A549 (cell line): ENCODE measurements around the gene ADARB1. TPM values are rescaled to one million over a fixed set of nuclear protein-coding genes. Genes with fewer than 3 reads are reported as not detected.

Experiments used
- ATAC-seq, 2 experiments: fragments of 200-7000 bp in 1 of 2; fragments of >200 bp in 1 of 2; cut with Nextera tagmentation in 1 of 2; cut with Tn5 transposase in 1 of 2; 3 replicates each; pipeline versions ENCODE4 v1.8.0 to v1.9.1; 2018 to 2020; ENCODE audit warnings: mild to moderate bottlenecking in 1 of 2, moderate library complexity in 1 of 2
- CTCF ChIA-PET: fragments of 300-600 bp; sonication (Branson Sonifier 250); formaldehyde crosslinking; extraction: SDS; loops from one replicate; lab custom pipeline; 2021; ENCODE audit warnings: antibody characterized with exemption, inconsistent platforms; lab: Yijun Ruan, JAX
- POLR2A ChIA-PET: fragments of 350-600 bp; formaldehyde crosslinking; extraction: SDS; loops from one replicate; lab custom pipeline; 2021; ENCODE audit warnings: antibody characterized with exemption, inconsistent platforms; lab: Yijun Ruan, JAX
- DNase-seq, 2 experiments: peaks; one replicate each; pipeline versions ENCODE4 v3.0.0 to v3.0.0-alpha.2; 2011 to 2016; ENCODE audit warnings: low read depth in 1 of 2, low spot score in 1 of 2
- FAIRE-seq: peaks from 2 replicates; lab custom pipeline; 2011; peaks lifted over from hg19 to GRCh38; lab: Jason Lieb, UNC
- H3K27ac ChIP-seq, 2 experiments: fragments of >200 bp; sonication (Bioruptor Twin); formaldehyde crosslinking; 3 replicates each; pipeline ENCODE4 v1.5.1; 2016 to 2017
- H3K4me1 ChIP-seq: fragments of >200 bp; sonication (Bioruptor Twin); formaldehyde crosslinking; 3 replicates; pipeline ENCODE4 v1.6.1; 2016
- H3K4me2 ChIP-seq: fragments of >200 bp; sonication (Bioruptor Twin); formaldehyde crosslinking; 3 replicates; pipeline ENCODE4 v1.6.1; 2016
- H3K4me3 ChIP-seq: fragments of >200 bp; sonication (Bioruptor Twin); formaldehyde crosslinking; 3 replicates; pipeline ENCODE4 v1.5.1; 2016
- H3K9me3 ChIP-seq: fragments of >200 bp; sonication (Bioruptor Twin); formaldehyde crosslinking; 3 replicates; pipeline ENCODE4 v1.6.1; 2016
- CBX2 ChIP-seq: fragments of 200-600 bp; sonication (generic); IDR thresholded peaks from 2 replicates; pipeline ENCODE4 v1.6.1; 2016; ENCODE audit warnings: low read depth, mild to moderate bottlenecking, borderline replicate concordance
- CHD2 ChIP-seq: fragments of 150-350 bp; IDR thresholded peaks from 2 replicates; pipeline ENCODE4 v1.6.1; 2014; ENCODE audit warnings: low read length; ENCODE audit not compliant: partially characterized antibody
- CTCF ChIP-seq: fragments of >200 bp; sonication (Bioruptor Twin); formaldehyde crosslinking; IDR thresholded peaks from 3 replicates; pipeline ENCODE4 v1.5.1; 2016
- EHMT2 ChIP-seq: fragments of 200-600 bp; sonication (generic); IDR thresholded peaks from 2 replicates; pipeline ENCODE4 v1.6.1; 2016; ENCODE audit warnings: antibody characterized with exemption, low read depth, mild to moderate bottlenecking, moderate library complexity
- ESRRA ChIP-seq: fragments of 150-350 bp; IDR thresholded peaks from 2 replicates; pipeline ENCODE4 v1.6.1; 2014; ENCODE audit warnings: mild to moderate bottlenecking, low read length, borderline replicate concordance
- GATA3 ChIP-seq: IDR thresholded peaks from 2 replicates; pipeline ENCODE4 v1.6.1; 2012; ENCODE audit warnings: borderline replicate concordance
- HDAC2 ChIP-seq: fragments of 200-600 bp; sonication (generic); IDR thresholded peaks from 2 replicates; pipeline ENCODE4 v1.6.1; 2016
- JUNB ChIP-seq: fragments of >200 bp; sonication (Bioruptor Twin); formaldehyde crosslinking; IDR thresholded peaks from 2 replicates; pipeline ENCODE4 v1.6.1; 2016
- NPAS2 ChIP-seq: fragments of 250-450 bp; sonication (Bioruptor Pico); IDR thresholded peaks from 2 replicates; pipeline ENCODE4 v1.8.0; 2022; ENCODE audit warnings: mild to moderate bottlenecking, moderate library complexity, borderline replicate concordance
- NR3C1 ChIP-seq: fragments of >200 bp; sonication (Bioruptor Twin); formaldehyde crosslinking; IDR thresholded peaks from 3 replicates; pipeline ENCODE4 v1.6.1; 2017
- POLR2AphosphoS2 ChIP-seq: conservative IDR thresholded peaks from 2 replicates; pipeline ENCODE4 v1.6.1; 2012; ENCODE audit warnings: low read length, improper control_type of control experiment, inconsistent platforms
- RARB ChIP-seq: fragments of 250-450 bp; sonication (Bioruptor Pico); IDR thresholded peaks from 2 replicates; pipeline ENCODE4 v1.8.0; 2021; ENCODE audit warnings: mild to moderate bottlenecking, moderate library complexity
- REST ChIP-seq: fragments of 200-600 bp; sonication (generic); IDR thresholded peaks from 2 replicates; pipeline ENCODE4 v1.6.1; 2016; ENCODE audit warnings: antibody characterized with exemption, mild to moderate bottlenecking, moderate library complexity
- RNF2 ChIP-seq: fragments of 200-600 bp; sonication (generic); IDR thresholded peaks from 2 replicates; pipeline ENCODE4 v1.6.1; 2016; ENCODE audit warnings: low read depth, mild to moderate bottlenecking, antibody characterized with exemption, moderate library complexity, borderline replicate concordance
- SMC3 ChIP-seq: fragments of >200 bp; sonication (Bioruptor Twin); formaldehyde crosslinking; IDR thresholded peaks from 3 replicates; pipeline ENCODE4 v1.6.1; 2018; ENCODE audit warnings: inconsistent platforms
- WGBS: methylation state at CpG from one replicate; pipeline ENCODE4 v1.1.6; 2017; ENCODE audit errors: missing lambda C conversion rate; 5-methylcytosine and 5-hydroxymethylcytosine counted together
- polyA plus RNA-seq, 4 experiments: library from polyadenylated mRNA; depleted of rRNA in 3 of 4; stranded (reverse); fragments of >200 nt; fragmentation: RNase III in 1 of 4; extraction: RNeasy Plus Mini Kit Qiagen cat#74134 plus additional on column Dnase treatment in 1 of 4; gene quantifications; 2 replicates in 3 of 4; 3 replicates in 1 of 4; pipeline ENCODE4 v1.2.3, GENCODE V29; 2011 to 2017
- TF ChIP-seq, protein P1 (sequence below): fragments of 150-350 bp; IDR thresholded peaks from 2 replicates; pipeline ENCODE4 v1.6.1; 2014; ENCODE audit warnings: low read depth, mild to moderate bottlenecking, low read length
- TF ChIP-seq, protein P2 (sequence below): fragments of 250-450 bp; sonication (Bioruptor Pico); IDR thresholded peaks from 2 replicates; pipeline ENCODE4 v1.5.0; 2020; ENCODE audit warnings: low read depth, mild to moderate bottlenecking, moderate library complexity
- TF ChIP-seq, protein P3 (sequence below): fragments of >200 bp; sonication (Bioruptor Twin); formaldehyde crosslinking; IDR thresholded peaks from 3 replicates; pipeline ENCODE4 v1.6.1; 2016
- TF ChIP-seq, protein P4 (sequence below): fragments of 450-650 bp; IDR thresholded peaks from 2 replicates; pipeline ENCODE4 v1.6.1; 2014; ENCODE audit warnings: antibody characterized with exemption

Gene ADARB1
- polyA plus RNA-seq, 2 of the 4 experiments (the other 2 are of a cell fraction): 3.2 to 5.7 TPM

- TF ChIP-seq, protein P1, sequence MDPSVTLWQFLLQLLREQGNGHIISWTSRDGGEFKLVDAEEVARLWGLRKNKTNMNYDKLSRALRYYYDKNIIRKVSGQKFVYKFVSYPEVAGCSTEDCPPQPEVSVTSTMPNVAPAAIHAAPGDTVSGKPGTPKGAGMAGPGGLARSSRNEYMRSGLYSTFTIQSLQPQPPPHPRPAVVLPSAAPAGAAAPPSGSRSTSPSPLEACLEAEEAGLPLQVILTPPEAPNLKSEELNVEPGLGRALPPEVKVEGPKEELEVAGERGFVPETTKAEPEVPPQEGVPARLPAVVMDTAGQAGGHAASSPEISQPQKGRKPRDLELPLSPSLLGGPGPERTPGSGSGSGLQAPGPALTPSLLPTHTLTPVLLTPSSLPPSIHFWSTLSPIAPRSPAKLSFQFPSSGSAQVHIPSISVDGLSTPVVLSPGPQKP: no peak
- TF ChIP-seq, protein P2, sequence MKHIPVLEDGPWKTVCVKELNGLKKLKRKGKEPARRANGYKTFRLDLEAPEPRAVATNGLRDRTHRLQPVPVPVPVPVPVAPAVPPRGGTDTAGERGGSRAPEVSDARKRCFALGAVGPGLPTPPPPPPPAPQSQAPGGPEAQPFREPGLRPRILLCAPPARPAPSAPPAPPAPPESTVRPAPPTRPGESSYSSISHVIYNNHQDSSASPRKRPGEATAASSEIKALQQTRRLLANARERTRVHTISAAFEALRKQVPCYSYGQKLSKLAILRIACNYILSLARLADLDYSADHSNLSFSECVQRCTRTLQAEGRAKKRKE: no peak
- TF ChIP-seq, protein P3, sequence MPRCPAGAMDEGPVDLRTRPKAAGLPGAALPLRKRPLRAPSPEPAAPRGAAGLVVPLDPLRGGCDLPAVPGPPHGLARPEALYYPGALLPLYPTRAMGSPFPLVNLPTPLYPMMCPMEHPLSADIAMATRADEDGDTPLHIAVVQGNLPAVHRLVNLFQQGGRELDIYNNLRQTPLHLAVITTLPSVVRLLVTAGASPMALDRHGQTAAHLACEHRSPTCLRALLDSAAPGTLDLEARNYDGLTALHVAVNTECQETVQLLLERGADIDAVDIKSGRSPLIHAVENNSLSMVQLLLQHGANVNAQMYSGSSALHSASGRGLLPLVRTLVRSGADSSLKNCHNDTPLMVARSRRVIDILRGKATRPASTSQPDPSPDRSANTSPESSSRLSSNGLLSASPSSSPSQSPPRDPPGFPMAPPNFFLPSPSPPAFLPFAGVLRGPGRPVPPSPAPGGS: no peak
- no peak for TF ChIP-seq HDAC2
- no peak for TF ChIP-seq EHMT2
- TF ChIP-seq NPAS2: no peak
- TF ChIP-seq RARB: no peak
- TF ChIP-seq CHD2: no peak
- TF ChIP-seq, protein P4, sequence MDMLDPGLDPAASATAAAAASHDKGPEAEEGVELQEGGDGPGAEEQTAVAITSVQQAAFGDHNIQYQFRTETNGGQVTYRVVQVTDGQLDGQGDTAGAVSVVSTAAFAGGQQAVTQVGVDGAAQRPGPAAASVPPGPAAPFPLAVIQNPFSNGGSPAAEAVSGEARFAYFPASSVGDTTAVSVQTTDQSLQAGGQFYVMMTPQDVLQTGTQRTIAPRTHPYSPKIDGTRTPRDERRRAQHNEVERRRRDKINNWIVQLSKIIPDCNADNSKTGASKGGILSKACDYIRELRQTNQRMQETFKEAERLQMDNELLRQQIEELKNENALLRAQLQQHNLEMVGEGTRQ: no peak
- TF ChIP-seq POLR2AphosphoS2: no peak
- TF ChIP-seq SMC3: no peak
- no peak for TF ChIP-seq NR3C1
- no peak for TF ChIP-seq ESRRA
- TF ChIP-seq CBX2: no peak
- no peak for TF ChIP-seq GATA3
- TF ChIP-seq REST: no peak
- Histone ChIP-seq H3K4me2 (no peak overlapping the region), H3K9me3 (no peaks in the 10 kb centered on the region), H3K4me1 (peaks cover 18% of the 10 kb centered on the region), H3K27ac (no peak overlapping the region), H3K4me3 (no peak overlapping the region)
- FAIRE-seq: no peak
- DNase-seq: no peak
- no peak for ATAC-seq
- ChIA-PET CTCF (interaction anchor here (0.8 to 9.3 kb wide), 5 partner anchors 14 to 177 kb away, joined by 3 to 163 read pairs (median 65); no protein-coding TSS in a partner anchor), POLR2A (no interaction called here)
- 81% methylated on average over 11 of the region's 11 CpGs for WGBS
Observed at GRCh38 chr21:45126204-45126626, 51.8 kb downstream of the ADARB1 start.

DNA sequence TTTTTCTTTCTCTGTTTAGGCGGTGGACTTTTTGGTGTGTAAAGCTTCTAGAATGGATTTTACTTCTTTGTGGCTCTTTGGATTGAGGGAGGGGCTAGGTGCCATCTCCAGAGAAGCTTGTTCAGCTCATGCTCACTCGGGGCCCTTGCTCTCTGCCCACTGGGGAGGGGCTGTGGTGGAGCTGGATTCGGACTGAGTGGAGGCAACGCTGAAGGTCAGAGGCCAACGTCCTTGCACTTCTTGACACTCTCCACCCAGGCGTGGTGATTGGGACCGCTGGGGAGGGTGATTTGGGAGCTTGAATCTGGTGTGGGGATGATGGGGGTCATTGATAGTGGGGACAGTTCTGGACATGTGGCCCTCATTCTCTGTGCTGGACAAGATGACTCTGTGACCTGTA lies 52.6 kb downstream of the ADARB1 start:
- no peak overlapping the region for H3K4me2 ChIP-seq
- ChIA-PET POLR2A (no interaction called here), CTCF (interaction anchor here (0.6 to 9.3 kb wide), 7 partner anchors 13 to 811 kb away, joined by 3 to 163 read pairs (median 3); no protein-coding TSS in a partner anchor)
- H3K9me3 ChIP-seq: no peaks in the 10 kb centered on the region
- H3K4me1 ChIP-seq: peaks cover 18% of the 10 kb centered on the region
- WGBS: 67% methylated on average over 7 of the region's 7 CpGs
- DNase-seq (no peak), ATAC-seq (no peak), FAIRE-seq (no peak)
- no peak overlapping the region for H3K4me3 ChIP-seq
- no peak overlapping the region for H3K27ac ChIP-seq
- TF ChIP-seq JUNB (no peak), CTCF (no peak), ESRRA (no peak), RNF2 (no peak)
- TF ChIP-seq, protein P1: no peak
